NK-92 (cell line): ENCODE measurements around the gene SPRR1A.

Experiments
- DNase-seq: peaks from one replicate; lab custom pipeline; 2025; ENCODE audit not compliant: unreplicated experiment; lab: John Stamatoyannopoulos, UW

Gene SPRR1A

DNA sequence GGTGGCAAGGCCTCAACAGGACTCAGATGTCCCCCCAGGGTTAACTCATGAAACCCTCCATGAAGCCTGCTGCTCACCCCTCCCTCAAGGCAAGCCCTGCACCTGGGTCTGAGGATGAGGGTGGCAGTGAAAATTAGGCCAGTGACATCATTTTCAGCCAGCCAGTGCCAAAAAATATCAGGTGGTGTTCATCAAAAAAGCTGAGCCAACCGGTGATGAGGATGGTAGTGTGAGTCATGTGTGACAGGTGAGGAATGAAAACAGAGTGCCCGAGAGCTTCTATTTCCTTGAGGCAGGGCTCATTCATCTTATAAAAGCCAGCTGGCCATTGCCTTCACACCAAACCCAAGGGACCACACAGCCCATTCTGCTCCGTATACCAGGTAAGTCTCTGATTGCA, at the start of gene SPRR1A:
SPRR1A (plus strand) TSS at position 339 of the 400 bp plus-strand sequence. CDS start 1,150 bp downstream, outside the sequence.
- no peak for DNase-seq

DNA sequence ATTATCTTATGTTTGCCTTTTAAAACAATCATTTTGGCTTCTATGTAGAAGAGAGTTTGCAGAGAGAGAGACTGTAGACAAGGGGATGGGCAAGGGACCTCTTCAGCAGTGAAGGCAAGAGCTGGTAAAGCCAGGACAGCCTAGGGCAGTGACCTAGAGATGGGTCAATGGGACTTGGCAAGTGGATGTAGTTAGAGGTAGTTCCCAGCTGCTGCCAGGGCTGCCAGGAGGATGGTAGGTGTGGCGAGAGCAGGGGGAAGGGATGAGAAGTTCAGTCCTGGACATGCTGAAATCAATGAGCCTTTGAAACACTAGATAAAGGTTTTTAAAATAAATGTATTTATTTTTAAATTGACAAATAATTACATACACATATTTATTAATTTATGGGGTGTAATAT, 43.3 kb upstream of the SPRR1A start:
- DNase-seq = no peak

DNA sequence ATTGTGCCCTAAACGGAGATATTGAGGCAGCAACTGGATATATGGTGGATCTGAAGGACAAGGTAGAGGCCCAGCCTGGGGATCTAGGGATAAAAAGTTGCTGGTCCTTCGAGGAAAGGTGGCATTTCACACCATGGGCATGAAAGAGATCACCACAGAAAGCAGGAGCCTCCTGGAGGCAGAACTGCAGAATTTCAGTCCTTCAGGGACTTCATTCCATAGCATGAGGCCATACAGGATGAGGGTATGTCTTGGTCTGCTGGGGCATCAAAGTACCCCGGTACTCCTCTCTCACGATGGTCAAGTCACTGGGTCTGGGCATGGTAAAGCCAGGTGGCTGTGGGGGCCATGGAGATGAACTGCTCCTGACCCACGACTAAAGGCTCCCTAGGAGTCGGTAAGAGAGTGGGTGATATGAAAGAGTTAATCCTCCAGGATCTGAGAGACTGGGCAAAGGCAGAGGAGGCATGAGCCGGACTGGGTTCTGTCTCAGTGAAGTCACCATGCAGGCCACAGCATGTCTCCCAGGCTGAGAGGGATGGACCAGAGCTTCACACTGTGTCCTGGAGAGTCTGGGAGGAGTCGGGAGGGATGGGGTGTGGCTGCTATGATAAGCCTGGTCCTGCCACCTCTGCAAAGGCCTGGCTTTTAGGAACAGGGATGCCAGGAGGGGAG, 42.7 kb upstream of the SPRR1A start:
- no peak for DNase-seq

- no peak for DNase-seq
Observed at GRCh38 chr1:152942161-152942560, 41.7 kb upstream of the SPRR1A start.

- DNase-seq = no peak
Observed at GRCh38 chr1:152946248-152946647, 37.6 kb upstream of the SPRR1A start.

DNA sequence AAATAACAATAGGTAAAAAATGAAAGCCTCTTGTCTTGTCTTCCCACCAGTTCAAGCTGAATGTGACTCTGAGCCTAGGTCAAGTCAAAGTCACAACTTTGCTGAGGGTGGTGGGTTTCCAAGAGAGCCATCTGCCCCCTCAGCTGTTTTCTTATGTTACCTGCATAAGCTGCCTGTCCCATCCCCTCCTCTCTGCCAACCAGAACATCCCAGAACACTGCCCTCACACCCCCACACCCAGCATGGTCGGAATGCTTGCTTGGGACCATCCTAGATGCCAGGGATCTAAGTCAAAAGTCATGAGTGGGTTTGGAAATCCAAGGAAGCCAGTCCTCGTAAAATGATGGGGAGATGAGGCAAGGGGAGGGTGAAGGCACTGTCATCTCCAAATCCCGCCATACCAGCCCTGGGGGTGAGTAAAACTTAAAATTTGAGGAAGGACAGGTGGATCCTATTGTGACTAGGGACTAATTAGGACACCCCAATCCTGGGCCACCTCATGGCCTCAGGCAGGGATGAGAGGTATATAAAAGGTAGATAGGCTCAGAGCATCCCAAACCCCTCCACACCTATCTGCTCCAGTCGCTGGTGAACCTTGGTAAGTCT, 37.1 kb upstream of the SPRR1A start, which contains the start of gene SPRR5:
SPRR5 (plus strand) TSS at position 556 of the 606 bp plus-strand sequence. CDS start 1,349 bp downstream, outside the sequence.
- no peak for DNase-seq

GRCh38 chr1:152951711-152952110, 32.2 kb upstream of the SPRR1A start:
- DNase-seq = no peak

DNA sequence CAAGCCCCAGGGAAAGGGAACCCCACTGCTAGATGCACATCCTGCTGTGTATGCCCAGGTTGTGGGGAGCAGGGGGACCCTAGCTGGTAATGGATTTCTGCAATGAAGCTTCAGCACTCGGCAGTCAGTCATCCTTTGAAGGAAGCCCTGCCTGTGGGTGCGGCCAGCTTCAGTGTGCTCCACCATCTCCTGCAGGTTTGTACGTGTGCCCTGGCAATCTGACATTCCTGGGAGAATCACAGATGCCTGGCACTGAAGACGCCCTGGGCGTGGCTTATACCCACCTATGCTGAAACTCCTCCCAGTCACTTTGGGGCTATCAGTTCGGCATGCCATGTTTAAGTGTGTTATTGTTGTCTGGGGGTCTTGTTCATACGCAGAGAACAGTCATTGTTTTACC, 30.1 kb upstream of the SPRR1A start:
- DNase-seq = no peak

- no peak for DNase-seq
Observed at GRCh38 chr1:152954436-152954835, 29.4 kb upstream of the SPRR1A start.

GRCh38 chr1:152957561-152957960, 26.3 kb upstream of the SPRR1A start:
- no peak for DNase-seq

DNA sequence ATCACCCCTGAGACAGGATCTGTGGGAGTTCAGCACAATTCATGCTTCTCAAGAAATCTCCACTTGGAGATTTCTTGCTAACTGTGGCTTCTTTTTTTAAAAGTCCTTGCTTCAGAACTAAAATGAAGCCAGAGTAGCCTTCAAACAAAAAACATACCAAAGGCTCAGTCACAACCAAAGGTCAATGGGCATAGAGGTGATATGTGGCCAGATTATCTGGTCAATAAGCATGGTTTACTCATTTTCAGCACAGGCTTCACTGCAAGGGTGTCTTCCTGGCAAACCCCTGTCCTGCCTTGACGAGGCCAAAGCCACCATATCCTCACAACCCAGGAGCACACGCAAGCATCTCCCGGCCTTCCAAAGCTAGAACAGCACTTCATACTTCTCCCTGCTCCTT, 24.6 kb upstream of the SPRR1A start:
- DNase-seq = no peak

GRCh38 chr1:152959801-152960451, 24.0 kb upstream of the SPRR1A start:
- no peak for DNase-seq

DNA sequence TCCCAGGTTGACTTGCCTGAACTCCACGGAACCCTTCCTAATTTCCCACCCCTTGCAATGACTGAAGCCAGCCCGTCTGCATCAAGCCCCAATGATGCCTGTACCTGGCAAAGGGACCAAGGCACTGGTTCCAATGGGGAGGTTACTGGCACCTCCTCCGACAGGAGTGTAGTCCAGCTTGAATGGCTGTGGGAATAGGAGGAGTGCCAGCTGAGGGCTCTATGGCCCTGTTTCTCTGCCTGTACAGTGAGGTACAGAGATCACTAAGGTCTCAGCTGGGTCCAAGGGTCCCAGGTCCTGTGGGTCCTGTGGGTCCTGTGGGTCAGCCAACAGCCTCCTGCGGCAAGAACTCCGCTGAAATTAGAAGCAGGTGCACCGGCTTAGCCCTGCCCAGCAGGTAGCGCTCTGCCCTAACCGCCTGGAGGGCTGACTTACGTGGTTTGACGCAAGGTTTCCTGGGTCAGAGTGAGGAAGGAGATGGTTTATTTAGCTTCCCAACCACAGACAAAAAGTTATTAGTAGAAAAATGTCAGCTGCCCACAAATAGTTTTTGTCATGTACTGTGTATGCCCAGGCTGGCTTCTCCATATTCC, 23.3 kb upstream of the SPRR1A start:
- no peak for DNase-seq

GRCh38 chr1:152961226-152961891, 22.5 kb upstream of the SPRR1A start:
- DNase-seq = no peak

DNA sequence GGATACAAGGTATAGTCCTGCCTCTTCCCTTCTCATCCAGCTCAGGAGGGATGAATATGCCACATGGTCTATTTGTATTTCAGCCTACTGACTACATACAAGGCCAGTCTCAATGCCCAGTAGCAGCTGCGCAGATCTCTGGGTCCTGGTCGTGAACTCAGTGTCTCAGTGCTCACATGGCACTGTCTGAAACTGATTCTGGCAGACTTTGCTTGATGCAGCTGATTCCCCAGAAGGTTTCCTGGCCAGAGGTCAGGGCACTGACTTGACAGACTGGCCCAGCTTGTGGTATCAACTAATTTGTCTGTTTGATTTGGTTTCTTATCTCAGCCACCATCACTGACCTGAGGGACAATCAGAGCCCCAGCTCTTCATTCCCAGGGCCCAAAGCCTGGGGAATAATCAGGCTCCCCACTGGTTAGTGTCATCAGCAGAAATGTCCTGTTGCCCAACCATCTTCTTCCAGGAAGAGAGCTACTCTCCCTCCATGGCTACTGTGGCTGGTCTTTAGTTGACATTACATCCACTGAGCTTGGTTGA, 20.9 kb upstream of the SPRR1A start:
- no peak for DNase-seq

GRCh38 chr1:152964536-152964935, 19.3 kb upstream of the SPRR1A start:
- DNase-seq = no peak

GRCh38 chr1:152965853-152966252, 18.0 kb upstream of the SPRR1A start:
- no peak for DNase-seq

- DNase-seq = no peak
Observed at GRCh38 chr1:152967201-152967600, 16.7 kb upstream of the SPRR1A start.

DNA sequence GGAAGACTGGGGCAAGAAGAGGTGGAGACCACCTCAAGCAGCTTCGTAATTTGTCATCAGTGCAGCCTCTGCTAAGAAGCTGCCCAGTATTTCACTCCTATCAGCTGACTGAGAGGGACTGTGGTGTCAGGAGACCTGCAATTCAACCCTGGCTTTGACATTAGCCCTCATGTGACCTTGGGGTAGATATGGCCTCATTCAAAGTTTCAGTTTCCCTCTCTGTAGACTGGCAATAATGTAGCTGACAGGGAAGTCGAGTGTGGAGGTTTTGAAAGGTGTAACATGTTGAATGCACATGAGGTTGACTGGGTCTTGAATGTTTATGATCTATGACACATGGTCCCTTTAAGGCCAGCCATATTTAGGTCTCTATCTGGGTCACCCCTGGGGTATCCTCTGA, 15.6 kb upstream of the SPRR1A start:
- DNase-seq = no peak

DNA sequence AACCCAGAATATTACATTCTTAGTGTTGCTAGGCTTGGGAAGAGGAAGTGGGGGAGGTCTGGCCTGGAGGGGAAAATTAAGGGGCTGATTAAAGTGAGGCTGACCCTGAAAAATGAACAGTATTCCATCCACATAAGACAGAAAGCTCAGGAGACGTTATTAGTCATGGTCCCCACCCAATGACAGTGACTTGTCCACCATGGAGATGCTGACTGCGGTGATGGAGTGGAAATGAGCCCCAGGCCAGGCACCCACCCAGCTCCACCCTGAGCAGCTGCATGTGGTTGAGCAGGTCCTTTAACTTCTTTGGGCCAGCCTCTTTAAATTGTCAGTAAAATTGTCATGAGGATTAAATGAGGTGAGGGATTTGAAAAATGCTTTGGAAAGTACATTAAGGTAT, 14.8 kb upstream of the SPRR1A start:
- no peak for DNase-seq

DNA sequence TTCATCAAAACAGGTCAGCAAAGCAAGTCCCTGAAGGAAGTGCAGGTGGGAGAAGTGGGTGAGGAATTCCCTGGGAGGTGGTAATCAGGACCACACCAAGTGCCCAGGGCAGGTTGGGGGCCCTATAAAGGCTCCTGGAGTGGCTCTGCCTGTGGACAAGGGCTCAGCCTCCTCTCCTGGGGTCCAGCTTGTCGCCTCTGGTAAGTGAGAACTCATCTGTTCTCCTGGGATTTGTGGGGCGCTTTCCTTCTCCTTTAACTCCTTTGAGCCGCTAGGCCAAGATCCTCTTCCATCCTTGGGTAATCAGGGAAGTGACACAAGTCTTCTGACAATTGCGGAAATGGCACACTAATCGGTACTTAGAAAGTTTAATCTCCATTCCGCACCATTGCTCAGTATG, 13.4 kb upstream of the SPRR1A start, which contains the start of gene SPRR4:
SPRR4 (plus strand) TSS at position 154 of the 400 bp plus-strand sequence. CDS start 1,243 bp downstream, outside the sequence.
- DNase-seq = no peak
